ENCODE measurements around the gene FAM241A.
A peak's percentile ranks its signal among the peaks of the same experiment; 100 is the strongest.
"Not testable (repeated sequence)": the region's sequence is repeated elsewhere in the genome, so short reads cannot be mapped to it uniquely, and the experiment has no call there.

The FAM241A gene

GRCh38 chr4:112203593-112203992, 58.3 kb downstream of the FAM241A start:
- H3K4me3 ChIP-seq (ENCODE audit: severe bottlenecking): no peak overlapping the region
- H3K27me3 ChIP-seq (ENCODE audit: insufficient read depth, poor library complexity, severe bottlenecking): no peaks in the 10 kb centered on the region
- H3K4me1 ChIP-seq (ENCODE audit: insufficient read depth, poor library complexity, severe bottlenecking): no peaks in the 10 kb centered on the region
- no peak overlapping the region for H3K27ac ChIP-seq (ENCODE audit: poor library complexity, severe bottlenecking)
- no peak for ATAC-seq (ENCODE audit: low read depth)
- no peak for DNase-seq (ENCODE audit: low spot score)
- H3K36me3 ChIP-seq (ENCODE audit: low read depth): no peaks in the 10 kb centered on the region
- TF ChIP-seq CTCF (IDR thresholded peaks at IDR 0.05; ENCODE audit: poor library complexity, severe bottlenecking): no peak
- H3K9me3 ChIP-seq (ENCODE audit: severe bottlenecking): no peaks in the 10 kb centered on the region

- ATAC-seq (ENCODE audit: low read depth) (no peak), DNase-seq (ENCODE audit: low spot score) (no peak)
- no peak overlapping the region for H3K27ac ChIP-seq (ENCODE audit: poor library complexity, severe bottlenecking)
- no peaks in the 10 kb centered on the region for H3K36me3 ChIP-seq (ENCODE audit: low read depth)
- no peaks in the 10 kb centered on the region for H3K4me1 ChIP-seq (ENCODE audit: insufficient read depth, poor library complexity, severe bottlenecking)
- no peaks in the 10 kb centered on the region for H3K9me3 ChIP-seq (ENCODE audit: severe bottlenecking)
- TF ChIP-seq CTCF (IDR thresholded peaks at IDR 0.05; ENCODE audit: poor library complexity, severe bottlenecking): no peak
- no peaks in the 10 kb centered on the region for H3K27me3 ChIP-seq (ENCODE audit: insufficient read depth, poor library complexity, severe bottlenecking)
- no peak overlapping the region for H3K4me3 ChIP-seq (ENCODE audit: severe bottlenecking)
These were observed 61.2 kb downstream of the FAM241A start for GRCh38 chr4:112206431-112206830.

- not testable (repeated sequence) for H3K4me1 ChIP-seq (ENCODE audit: insufficient read depth, poor library complexity, severe bottlenecking); H3K36me3 ChIP-seq (ENCODE audit: low read depth); DNase-seq (ENCODE audit: low spot score); H3K9me3 ChIP-seq (ENCODE audit: severe bottlenecking); H3K27ac ChIP-seq (ENCODE audit: poor library complexity, severe bottlenecking); H3K4me3 ChIP-seq (ENCODE audit: severe bottlenecking); H3K27me3 ChIP-seq (ENCODE audit: insufficient read depth, poor library complexity, severe bottlenecking); ATAC-seq (ENCODE audit: low read depth)
These were observed 63.2 kb downstream of the FAM241A start for GRCh38 chr4:112208137-112209095.

- ATAC-seq (ENCODE audit: low read depth): no peak
These were observed 65.5 kb downstream of the FAM241A start for GRCh38 chr4:112210777-112211176.

GRCh38 chr4:112213091-112213490, 67.8 kb downstream of the FAM241A start:
- TF ChIP-seq CTCF (IDR thresholded peaks at IDR 0.05; ENCODE audit: poor library complexity, severe bottlenecking): no peak
- H3K4me1 ChIP-seq (ENCODE audit: insufficient read depth, poor library complexity, severe bottlenecking): peaks cover 15% of the 10 kb centered on the region
- H3K36me3 ChIP-seq (ENCODE audit: low read depth): no peaks in the 10 kb centered on the region
- no peaks in the 10 kb centered on the region for H3K9me3 ChIP-seq (ENCODE audit: severe bottlenecking)
- no peak overlapping the region for H3K4me3 ChIP-seq (ENCODE audit: severe bottlenecking)
- DNase-seq (ENCODE audit: low spot score) (no peak), ATAC-seq (ENCODE audit: low read depth) (no peak)
- no peaks in the 10 kb centered on the region for H3K27me3 ChIP-seq (ENCODE audit: insufficient read depth, poor library complexity, severe bottlenecking)
- H3K27ac ChIP-seq (ENCODE audit: poor library complexity, severe bottlenecking): peak overlapping the region; percentile 33

More at GRCh38 chr4:112210777-112211176, 65.5 kb downstream of the FAM241A start:
- Histone ChIP-seq H3K4me3 (ENCODE audit: severe bottlenecking) (no peak overlapping the region), H3K27me3 (ENCODE audit: insufficient read depth, poor library complexity, severe bottlenecking) (no peaks in the 10 kb centered on the region), H3K9me3 (ENCODE audit: severe bottlenecking) (no peaks in the 10 kb centered on the region), H3K27ac (ENCODE audit: poor library complexity, severe bottlenecking) (no peak overlapping the region), H3K4me1 (ENCODE audit: insufficient read depth, poor library complexity, severe bottlenecking) (peaks cover 15% of the 10 kb centered on the region), H3K36me3 (ENCODE audit: low read depth) (no peaks in the 10 kb centered on the region)
- no peak for DNase-seq (ENCODE audit: low spot score)
- TF ChIP-seq CTCF (IDR thresholded peaks at IDR 0.05; ENCODE audit: poor library complexity, severe bottlenecking): no peak
